Measurements from ENCODE around the gene UFSP2.

DNA sequence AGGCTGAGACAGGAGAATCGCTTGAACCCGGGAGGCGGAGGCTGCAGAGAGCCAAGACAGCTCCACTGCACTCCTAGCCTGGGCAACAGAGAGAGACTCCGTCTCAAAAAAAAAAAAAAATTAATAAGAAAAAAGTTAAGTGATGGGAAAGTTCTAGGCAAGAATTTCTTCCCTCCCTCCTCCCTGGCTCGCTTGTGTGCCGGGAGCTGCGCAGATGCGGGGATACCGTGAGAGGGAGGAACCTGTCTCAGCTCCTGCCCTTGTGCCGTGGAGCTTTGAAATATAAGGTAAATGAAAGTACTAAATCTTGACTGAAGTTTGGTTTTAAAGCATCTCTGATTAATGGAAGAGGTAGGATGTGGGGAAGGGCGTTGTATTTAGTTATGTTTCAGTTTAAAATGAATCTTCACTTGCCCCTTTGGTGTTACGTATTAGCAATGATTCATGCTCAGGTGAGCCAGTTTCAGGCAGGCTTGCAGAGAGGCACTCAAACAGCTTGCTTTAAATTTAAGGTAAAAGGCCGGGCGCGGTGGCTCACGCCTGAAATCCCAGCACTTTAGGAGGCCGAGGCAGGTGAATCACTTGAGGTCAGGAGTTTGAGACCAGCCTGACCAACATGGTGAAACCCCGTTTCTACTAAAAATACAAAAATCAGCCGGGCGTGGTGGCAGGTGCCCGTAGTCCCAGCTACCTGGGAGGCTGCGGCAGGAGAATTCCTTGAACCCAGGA lies 1.4 kb upstream of the UFSP2 start:
- TF ChIP-seq, protein P1, sequence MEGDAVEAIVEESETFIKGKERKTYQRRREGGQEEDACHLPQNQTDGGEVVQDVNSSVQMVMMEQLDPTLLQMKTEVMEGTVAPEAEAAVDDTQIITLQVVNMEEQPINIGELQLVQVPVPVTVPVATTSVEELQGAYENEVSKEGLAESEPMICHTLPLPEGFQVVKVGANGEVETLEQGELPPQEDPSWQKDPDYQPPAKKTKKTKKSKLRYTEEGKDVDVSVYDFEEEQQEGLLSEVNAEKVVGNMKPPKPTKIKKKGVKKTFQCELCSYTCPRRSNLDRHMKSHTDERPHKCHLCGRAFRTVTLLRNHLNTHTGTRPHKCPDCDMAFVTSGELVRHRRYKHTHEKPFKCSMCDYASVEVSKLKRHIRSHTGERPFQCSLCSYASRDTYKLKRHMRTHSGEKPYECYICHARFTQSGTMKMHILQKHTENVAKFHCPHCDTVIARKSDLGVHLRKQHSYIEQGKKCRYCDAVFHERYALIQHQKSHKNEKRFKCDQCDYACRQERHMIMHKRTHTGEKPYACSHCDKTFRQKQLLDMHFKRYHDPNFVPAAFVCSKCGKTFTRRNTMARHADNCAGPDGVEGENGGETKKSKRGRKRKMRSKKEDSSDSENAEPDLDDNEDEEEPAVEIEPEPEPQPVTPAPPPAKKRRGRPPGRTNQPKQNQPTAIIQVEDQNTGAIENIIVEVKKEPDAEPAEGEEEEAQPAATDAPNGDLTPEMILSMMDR (IDR thresholded peaks at IDR 0.05; ENCODE audit: low read depth, low read length, poor library complexity, severe bottlenecking) = no peak
- no peak for TF ChIP-seq EZH2phosphoT487 (IDR thresholded peaks at IDR 0.05; ENCODE audit: borderline replicate concordance, low read length)
